Stimulated activated naive CD4-positive, alpha-beta T cell treated with Interleukin-2 at 50 U/mL for 16 hours (primary cell): ENCODE data around the gene VNN1.
"Not testable (repeated sequence)": the region's sequence is repeated elsewhere in the genome, so short reads cannot be mapped to it uniquely, and the experiment has no call there.

Source experiments
- DNase-seq: peaks from one replicate; lab custom pipeline; 2025; lab: John Stamatoyannopoulos, UW

Gene VNN1

GRCh38 chr6:132669690-132670291 lies 44.1 kb downstream of the VNN1 start:
- no peak for DNase-seq

- DNase-seq = no peak
Measured at GRCh38 chr6:132666118-132666517, 47.7 kb downstream of the VNN1 start.

GRCh38 chr6:132664309-132665034 lies 49.4 kb downstream of the VNN1 start:
- DNase-seq = no peak

- no peak for DNase-seq
Measured at GRCh38 chr6:132663661-132664060, 50.2 kb downstream of the VNN1 start.

GRCh38 chr6:132661906-132662305 lies 51.9 kb downstream of the VNN1 start:
- no peak for DNase-seq

- DNase-seq = no peak
Measured at GRCh38 chr6:132659082-132659481, 54.8 kb downstream of the VNN1 start, which contains the start of gene TAAR1. TSS of gene TAAR1 (minus strand) at chr6:132659182. CDS start at chr6:132646003, 13,179 bp downstream.

- no peak for DNase-seq
Measured at GRCh38 chr6:132651062-132651461, 62.8 kb downstream of the VNN1 start.

GRCh38 chr6:132650429-132650828 lies 63.4 kb downstream of the VNN1 start:
- DNase-seq = no peak

GRCh38 chr6:132648828-132649227 lies 65.0 kb downstream of the VNN1 start:
- DNase-seq = no peak

GRCh38 chr6:132648356-132648755 lies 65.5 kb downstream of the VNN1 start:
- no peak for DNase-seq

- no peak for DNase-seq
Measured at GRCh38 chr6:132643547-132643946, 70.3 kb downstream of the VNN1 start.

- not testable (repeated sequence) for DNase-seq
Measured at GRCh38 chr6:132637135-132637534, 76.7 kb downstream of the VNN1 start.

- not testable (repeated sequence) for DNase-seq
Measured at GRCh38 chr6:132635906-132636305, 77.9 kb downstream of the VNN1 start.

GRCh38 chr6:132635288-132635687 lies 78.6 kb downstream of the VNN1 start:
- DNase-seq = not testable (repeated sequence)

GRCh38 chr6:132634796-132635195 lies 79.1 kb downstream of the VNN1 start:
- DNase-seq = no peak

- no peak for DNase-seq
Measured at GRCh38 chr6:132633362-132633761, 80.5 kb downstream of the VNN1 start.
